ENCODE measurements around the gene OVCA2.

Gene OVCA2

DNA sequence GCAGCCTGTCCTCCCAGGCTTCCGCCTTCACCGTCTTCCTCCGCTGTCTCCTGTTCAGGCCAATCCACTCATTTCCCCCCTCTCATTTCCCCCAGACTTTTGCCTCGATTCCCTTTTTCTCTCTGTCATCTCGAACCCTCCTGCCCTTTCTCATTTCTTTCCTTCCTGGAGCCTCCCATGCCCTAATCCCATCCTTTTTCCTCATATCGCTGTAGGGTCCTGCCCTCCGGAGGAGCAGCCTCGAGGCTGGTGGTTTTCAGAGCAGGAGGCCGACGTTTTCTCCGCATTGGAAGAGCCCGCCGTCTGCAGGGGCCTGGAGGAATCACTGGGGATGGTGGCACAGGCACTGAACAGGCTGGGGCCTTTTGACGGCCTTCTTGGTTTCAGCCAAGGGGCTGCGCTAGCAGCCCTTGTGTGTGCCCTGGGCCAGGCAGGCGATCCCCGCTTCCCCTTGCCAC, 597 bp downstream of the OVCA2 start:
- POLR2A ChIA-PET = no interaction called here
- peaks cover 0 to 2% (median 0%) of the 10 kb centered on the region in 5 experiments for H3K27me3 ChIP-seq (replicated peaks in 2 of 5; ENCODE audit: control insufficient read depth in 4 of 5, insufficient read depth in 5 of 5, low read length in 4 of 5)
- 25% methylated on average over 16 of the region's 17 CpGs for WGBS (ENCODE audit: insufficient coverage)
- peak overlapping the region; percentile 83 to 93 for H3K27ac ChIP-seq (ENCODE audit: insufficient read depth in 1 of 2, low read depth in 1 of 2, low read length in 2 of 2, poor library complexity in 1 of 2, severe bottlenecking in 2 of 2)
- peak in 2 of 3 donors; percentile 58 to 62 for DNase-seq
- peaks cover 8 to 43% (median 26%) of the 10 kb centered on the region in 4 experiments for H3K36me3 ChIP-seq (ENCODE audit: control insufficient read depth in 4 of 4, insufficient read depth in 4 of 4, low read length in 3 of 4)
- H3K4me3 ChIP-seq (ENCODE audit: control insufficient read depth in 1 of 7, extremely low read depth in 1 of 7, insufficient read depth in 4 of 7, low read depth in 2 of 7, low read length in 6 of 7) = peak overlapping the region; percentile 51 to 95 (median 81)
- no peaks in the 10 kb centered on the region for H3K9me3 ChIP-seq (ENCODE audit: control extremely low read depth in 1 of 5, control insufficient read depth in 4 of 5, insufficient read depth in 2 of 5, low read depth in 1 of 5, low read length in 4 of 5)
- CTCF ChIA-PET = no interaction called here
- peaks cover 0 to 21% (median 16%) of the 10 kb centered on the region in 4 experiments for H3K4me1 ChIP-seq (ENCODE audit: control extremely low read depth in 1 of 4, control insufficient read depth in 4 of 4, insufficient read depth in 4 of 4, low read length in 3 of 4)

DNA sequence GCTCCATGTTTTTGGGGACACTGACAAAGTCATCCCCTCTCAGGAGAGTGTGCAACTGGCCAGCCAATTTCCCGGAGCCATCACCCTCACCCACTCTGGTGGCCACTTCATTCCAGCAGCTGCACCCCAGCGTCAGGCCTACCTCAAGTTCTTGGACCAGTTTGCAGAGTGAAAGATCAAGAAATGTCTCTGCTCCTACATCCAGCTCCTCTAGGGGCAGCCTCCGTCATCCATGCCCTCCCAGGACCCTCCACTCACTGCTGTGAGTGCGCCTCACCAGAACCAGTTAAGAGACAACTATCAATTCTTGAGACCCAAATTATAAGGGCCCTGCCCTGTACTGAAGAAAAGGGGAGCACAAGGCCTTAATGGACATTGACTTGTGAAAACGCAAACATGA, 1.1 kb downstream of the OVCA2 start:
- ChIA-PET POLR2A (no interaction called here), CTCF (no interaction called here)
- Histone ChIP-seq H3K9me3 (ENCODE audit: control extremely low read depth in 1 of 5, control insufficient read depth in 4 of 5, insufficient read depth in 2 of 5, low read depth in 1 of 5, low read length in 4 of 5) (no peaks in the 10 kb centered on the region), H3K27ac (ENCODE audit: insufficient read depth in 1 of 2, low read depth in 1 of 2, low read length in 2 of 2, poor library complexity in 1 of 2, severe bottlenecking in 2 of 2) (no peak overlapping the region), H3K27me3 (replicated peaks in 2 of 5; ENCODE audit: control insufficient read depth in 4 of 5, insufficient read depth in 5 of 5, low read length in 4 of 5) (peaks cover 0 to 6% (median 2%) of the 10 kb centered on the region in 5 experiments), H3K4me3 (ENCODE audit: control insufficient read depth in 1 of 7, extremely low read depth in 1 of 7, insufficient read depth in 4 of 7, low read depth in 2 of 7, low read length in 6 of 7) (peak overlapping the region in 5 of 7 experiments; percentile 76 to 95 (median 82)), H3K36me3 (ENCODE audit: control insufficient read depth in 4 of 4, insufficient read depth in 4 of 4, low read length in 3 of 4) (peaks cover 8 to 38% (median 22%) of the 10 kb centered on the region in 4 experiments), H3K4me1 (ENCODE audit: control extremely low read depth in 1 of 4, control insufficient read depth in 4 of 4, insufficient read depth in 4 of 4, low read length in 3 of 4) (peaks cover 0 to 21% (median 16%) of the 10 kb centered on the region in 4 experiments)
- DNase-seq = peak in 2 of 3 donors; percentile 41 to 52
- WGBS (ENCODE audit: insufficient coverage) = 94% methylated on average over 3 of the region's 5 CpGs

GRCh38 chr17:2043785-2044184, 2.0 kb downstream of the OVCA2 start:
- H3K27ac ChIP-seq (ENCODE audit: insufficient read depth in 1 of 2, low read depth in 1 of 2, low read length in 2 of 2, poor library complexity in 1 of 2, severe bottlenecking in 2 of 2) = no peak overlapping the region
- H3K27me3 ChIP-seq (replicated peaks in 2 of 5; ENCODE audit: control insufficient read depth in 4 of 5, insufficient read depth in 5 of 5, low read length in 4 of 5) = peaks cover 0 to 15% (median 8%) of the 10 kb centered on the region in 5 experiments
- H3K36me3 ChIP-seq (ENCODE audit: control insufficient read depth in 4 of 4, insufficient read depth in 4 of 4, low read length in 3 of 4) = peaks cover 8 to 30% (median 19%) of the 10 kb centered on the region in 4 experiments
- CTCF ChIA-PET = interaction anchor here (0.7 to 0.8 kb wide), 2 partner anchors 11 to 15 kb away, joined by 3 read pairs; partner anchors contain the start of gene HIC1
- H3K4me3 ChIP-seq (ENCODE audit: control insufficient read depth in 1 of 7, extremely low read depth in 1 of 7, insufficient read depth in 4 of 7, low read depth in 2 of 7, low read length in 6 of 7) = no peak overlapping the region
- peaks cover 0 to 21% (median 18%) of the 10 kb centered on the region in 4 experiments for H3K4me1 ChIP-seq (ENCODE audit: control extremely low read depth in 1 of 4, control insufficient read depth in 4 of 4, insufficient read depth in 4 of 4, low read length in 3 of 4)
- WGBS (ENCODE audit: insufficient coverage) = 97% methylated on average over 3 of the region's 6 CpGs
- H3K9me3 ChIP-seq (ENCODE audit: control extremely low read depth in 1 of 5, control insufficient read depth in 4 of 5, insufficient read depth in 2 of 5, low read depth in 1 of 5, low read length in 4 of 5) = no peaks in the 10 kb centered on the region
- POLR2A ChIA-PET = no interaction called here
- DNase-seq = no peak

GRCh38 chr17:2044263-2044894, 2.6 kb downstream of the OVCA2 start:
- Histone ChIP-seq H3K4me3 (ENCODE audit: control insufficient read depth in 1 of 7, extremely low read depth in 1 of 7, insufficient read depth in 4 of 7, low read depth in 2 of 7, low read length in 6 of 7) (no peak overlapping the region), H3K27ac (ENCODE audit: insufficient read depth in 1 of 2, low read depth in 1 of 2, low read length in 2 of 2, poor library complexity in 1 of 2, severe bottlenecking in 2 of 2) (no peak overlapping the region), H3K4me1 (ENCODE audit: control extremely low read depth in 1 of 4, control insufficient read depth in 4 of 4, insufficient read depth in 4 of 4, low read length in 3 of 4) (peaks cover 5 to 27% (median 21%) of the 10 kb centered on the region in 4 experiments), H3K27me3 (replicated peaks in 2 of 5; ENCODE audit: control insufficient read depth in 4 of 5, insufficient read depth in 5 of 5, low read length in 4 of 5) (peaks cover 0 to 21% (median 12%) of the 10 kb centered on the region in 5 experiments), H3K36me3 (ENCODE audit: control insufficient read depth in 4 of 4, insufficient read depth in 4 of 4, low read length in 3 of 4) (peaks cover 8 to 30% (median 19%) of the 10 kb centered on the region in 4 experiments), H3K9me3 (ENCODE audit: control extremely low read depth in 1 of 5, control insufficient read depth in 4 of 5, insufficient read depth in 2 of 5, low read depth in 1 of 5, low read length in 4 of 5) (no peaks in the 10 kb centered on the region)
- ChIA-PET CTCF (interaction anchor here (0.8 kb wide), 1 partner anchor 14 kb away, joined by 3 read pairs; no protein-coding TSS in a partner anchor), POLR2A (no interaction called here)
- DNase-seq = no peak
- WGBS (ENCODE audit: insufficient coverage) = 100% methylated on average over 4 of the region's 5 CpGs

DNA sequence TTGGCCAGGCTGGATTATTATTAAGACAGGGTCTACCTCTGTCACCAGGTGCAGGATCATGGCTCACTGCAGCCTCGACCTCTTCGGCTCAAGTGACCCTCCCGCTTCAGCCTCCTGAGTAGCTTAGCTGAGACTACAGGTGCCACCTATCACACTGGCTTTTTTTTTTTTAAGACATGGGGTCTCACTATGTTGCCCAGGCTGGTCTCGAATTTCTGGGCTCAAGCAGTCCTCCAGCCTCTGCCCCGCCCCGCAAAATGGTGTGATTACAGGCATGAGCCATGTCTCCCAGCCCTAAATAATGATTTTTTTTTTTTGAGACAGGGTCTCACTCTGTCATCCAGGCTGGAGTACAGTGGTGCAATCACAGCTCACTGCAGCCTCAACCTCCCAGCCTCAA, 5.8 kb downstream of the OVCA2 start:
- peaks cover 6 to 16% (median 9%) of the 10 kb centered on the region in 4 experiments for H3K36me3 ChIP-seq (ENCODE audit: control insufficient read depth in 4 of 4, insufficient read depth in 4 of 4, low read length in 3 of 4)
- CTCF ChIA-PET = interaction anchor here (1.2 to 1.9 kb wide), 2 partner anchors 161 to 166 kb away, joined by 3 to 7 read pairs; no protein-coding TSS in a partner anchor
- no peak overlapping the region for H3K27ac ChIP-seq (ENCODE audit: insufficient read depth in 1 of 2, low read depth in 1 of 2, low read length in 2 of 2, poor library complexity in 1 of 2, severe bottlenecking in 2 of 2)
- H3K4me3 ChIP-seq (ENCODE audit: control insufficient read depth in 1 of 7, extremely low read depth in 1 of 7, insufficient read depth in 4 of 7, low read depth in 2 of 7, low read length in 6 of 7) = no peak overlapping the region
- POLR2A ChIA-PET = no interaction called here
- H3K27me3 ChIP-seq (replicated peaks in 2 of 5; ENCODE audit: control insufficient read depth in 4 of 5, insufficient read depth in 5 of 5, low read length in 4 of 5) = peaks cover 0 to 41% (median 20%) of the 10 kb centered on the region in 5 experiments
- no peaks in the 10 kb centered on the region for H3K9me3 ChIP-seq (ENCODE audit: control extremely low read depth in 1 of 5, control insufficient read depth in 4 of 5, insufficient read depth in 2 of 5, low read depth in 1 of 5, low read length in 4 of 5)
- H3K4me1 ChIP-seq (ENCODE audit: control extremely low read depth in 1 of 4, control insufficient read depth in 4 of 4, insufficient read depth in 4 of 4, low read length in 3 of 4) = peaks cover 5 to 30% (median 25%) of the 10 kb centered on the region in 4 experiments
- WGBS (ENCODE audit: insufficient coverage) = 94% methylated on average over 4 of the region's 6 CpGs
- DNase-seq = no peak

GRCh38 chr17:2048805-2049204, 7.0 kb downstream of the OVCA2 start:
- ChIA-PET CTCF (interaction anchor here (1.2 to 1.9 kb wide), 2 partner anchors 9 to 167 kb away, joined by 3 to 7 read pairs; no protein-coding TSS in a partner anchor), POLR2A (no interaction called here)
- no peak overlapping the region for H3K27ac ChIP-seq (ENCODE audit: insufficient read depth in 1 of 2, low read depth in 1 of 2, low read length in 2 of 2, poor library complexity in 1 of 2, severe bottlenecking in 2 of 2)
- peaks cover 0 to 52% (median 26%) of the 10 kb centered on the region in 5 experiments for H3K27me3 ChIP-seq (replicated peaks in 2 of 5; ENCODE audit: control insufficient read depth in 4 of 5, insufficient read depth in 5 of 5, low read length in 4 of 5)
- H3K9me3 ChIP-seq (ENCODE audit: control extremely low read depth in 1 of 5, control insufficient read depth in 4 of 5, insufficient read depth in 2 of 5, low read depth in 1 of 5, low read length in 4 of 5) = no peaks in the 10 kb centered on the region
- peaks cover 5 to 34% (median 28%) of the 10 kb centered on the region in 4 experiments for H3K4me1 ChIP-seq (ENCODE audit: control extremely low read depth in 1 of 4, control insufficient read depth in 4 of 4, insufficient read depth in 4 of 4, low read length in 3 of 4)
- no CpG with 5 or more reads among the region's 9 CpGs for WGBS (ENCODE audit: insufficient coverage)
- peaks cover 0 to 8% (median 0%) of the 10 kb centered on the region in 4 experiments for H3K36me3 ChIP-seq (ENCODE audit: control insufficient read depth in 4 of 4, insufficient read depth in 4 of 4, low read length in 3 of 4)
- H3K4me3 ChIP-seq (ENCODE audit: control insufficient read depth in 1 of 7, extremely low read depth in 1 of 7, insufficient read depth in 4 of 7, low read depth in 2 of 7, low read length in 6 of 7) = peak overlapping the region in 3 of 7 experiments; percentile 74 to 83 (median 79)
- no peak for DNase-seq

Measured in common myeloid progenitor, CD34-positive (primary cell).